Stomach (tissue), 9 donors: ENCODE results near the gene NPAS3. TPM values are rescaled to one million over a fixed set of nuclear protein-coding genes. Genes with fewer than 3 reads are reported as not detected.

ENCODE experiments used
- DNase-seq, 2 donors: peaks; one replicate each; pipeline versions ENCODE4 v3.0.0 to v3.0.0-alpha.2; 2013 to 2019
- H3K27ac ChIP-seq, 5 donors: fragments of 200-600 bp in 4 of 5; sonication (generic) in 4 of 5; one replicate each; pipeline ENCODE4 v1.5.1; 2013 to 2019; ENCODE audit warnings: mild to moderate bottlenecking in 1 of 5, moderate library complexity in 1 of 5
- H3K27me3 ChIP-seq, 3 donors: fragments of 200-600 bp; sonication (generic); one replicate each; pipeline ENCODE4 v1.5.1; 2017 to 2019; ENCODE audit warnings: mixed run types in 1 of 3
- H3K36me3 ChIP-seq, 4 donors: fragments of 200-600 bp; sonication (generic); 1 replicate in 3 of 4; 2 replicates in 1 of 4; pipeline ENCODE4 v1.5.1; 2016 to 2019
- H3K4me1 ChIP-seq, 4 donors: fragments of 200-600 bp; sonication (generic); one replicate each; pipeline ENCODE4 v1.5.1; 2016 to 2019
- H3K4me3 ChIP-seq, 4 donors: fragments of 200-600 bp; sonication (generic) in 3 of 4; one replicate each; pipeline ENCODE4 v1.5.1; 2016 to 2019; ENCODE audit warnings: mild to moderate bottlenecking in 1 of 4
- H3K9me3 ChIP-seq, 4 donors: fragments of 200-600 bp; sonication (generic); one replicate each; pipeline ENCODE4 v1.5.1; 2016 to 2019
- CTCF ChIP-seq, 7 experiments: fragments of 450-650 bp in 4 of 7; fragments of 200-600 bp in 3 of 7; sonication (generic) in 3 of 7; IDR thresholded peaks; one replicate each; pipeline ENCODE4 v1.5.1; 2016 to 2019; ENCODE audit warnings: antibody characterized with exemption in 7 of 7, control low read depth in 2 of 7, mild to moderate bottlenecking in 1 of 7
- EP300 ChIP-seq: sonication (generic); formaldehyde crosslinking; IDR thresholded peaks from one replicate; pipeline ENCODE4 v1.6.1; 2017; ENCODE audit warnings: antibody characterized with exemption
- POLR2A ChIP-seq, 4 donors: fragments of 450-650 bp; IDR thresholded peaks; one replicate each; pipeline ENCODE4 v1.6.1; 2016; ENCODE audit warnings: antibody characterized with exemption in 4 of 4, control low read depth in 2 of 4, mild to moderate bottlenecking in 1 of 4, moderate library complexity in 1 of 4
- POLR2AphosphoS5 ChIP-seq, 3 donors: sonication (generic); formaldehyde crosslinking; IDR thresholded peaks; one replicate each; pipeline ENCODE4 v1.6.1; 2016; ENCODE audit warnings: antibody characterized with exemption in 3 of 3
- WGBS, 5 donors: extraction: QIAGEN DNeasy Blood & Tissue Kit in 3 of 5; methylation state at CpG; one replicate each; pipeline versions ENCODE4 v1.1.5 to v1.1.7; 2013 to 2018; 5-methylcytosine and 5-hydroxymethylcytosine counted together
- intact Hi-C: fragments of 100-400 bp; cut with DNase I; formaldehyde crosslinking; loops from one replicate; pipeline ENCODE4 v1.15.1; 2023; ENCODE audit warnings: low total_unique reads
- polyA plus RNA-seq, 3 donors: library from polyadenylated mRNA; stranded (reverse); fragments of 200-250 nt; gene quantifications; one replicate each; pipeline ENCODE4 v1.2.3, GENCODE V29; 2013
- total RNA-seq, 5 donors: library from RNA; depleted of rRNA; stranded (reverse); fragments of >200 nt; gene quantifications; one replicate each; pipeline versions ENCODE4 v1.1.0 to v1.2.3, GENCODE V29; 2014 to 2016
- donor health status: healthy with polysubstance abuse.
- donor health status: Bipolar disorder and iron deficiency.
- donor health status: healthy.

The NPAS3 gene
- total and polyA plus RNA-seq, 8 donors = under 0.01 to 7.9 (median 0.76) TPM; not detected in 1

GRCh38 chr14:33661101-33661500 is 722.4 kb downstream of the NPAS3 start:
- 85 to 95% (median 89%) methylated on average over 3 of the region's 3 CpGs for WGBS, 5 donors
- intact Hi-C loops = no loop called here
- no peak for TF ChIP-seq POLR2AphosphoS5 (IDR thresholded peaks at IDR 0.05)
- TF ChIP-seq POLR2A (IDR thresholded peaks at IDR 0.05) = no peak
- no peak for TF ChIP-seq CTCF (IDR thresholded peaks at IDR 0.05)
- TF ChIP-seq EP300 = no peak

GRCh38 chr14:33668066-33668465 is 729.4 kb downstream of the NPAS3 start:
- WGBS, 5 donors = 74 to 96% (median 90%) methylated on average over 4 of the region's 4 CpGs
- H3K27me3 ChIP-seq = no peaks in the 10 kb centered on the region
- intact Hi-C loops = no loop called here
- peaks cover 0 to 9% (median 0%) of the 10 kb centered on the region in 4 donors for H3K9me3 ChIP-seq
- no peak overlapping the region for H3K4me3 ChIP-seq
- no peak overlapping the region for H3K27ac ChIP-seq
- no peak for TF ChIP-seq EP300
- no peak for TF ChIP-seq POLR2AphosphoS5 (IDR thresholded peaks at IDR 0.05)
- TF ChIP-seq CTCF (IDR thresholded peaks at IDR 0.05) = no peak
- no peak for TF ChIP-seq POLR2A (IDR thresholded peaks at IDR 0.05)
- no peaks in the 10 kb centered on the region for H3K4me1 ChIP-seq
- DNase-seq = no peak
- H3K36me3 ChIP-seq = no peaks in the 10 kb centered on the region

More at GRCh38 chr14:33661101-33661500, 722.4 kb downstream of the NPAS3 start:
- no peaks in the 10 kb centered on the region for H3K27me3 ChIP-seq
- no peaks in the 10 kb centered on the region for H3K4me1 ChIP-seq
- no peak for DNase-seq
- no peaks in the 10 kb centered on the region for H3K36me3 ChIP-seq
- no peak overlapping the region for H3K4me3 ChIP-seq
- H3K9me3 ChIP-seq = peaks cover 0 to 9% (median 0%) of the 10 kb centered on the region in 4 donors
- H3K27ac ChIP-seq = no peak overlapping the region

DNA sequence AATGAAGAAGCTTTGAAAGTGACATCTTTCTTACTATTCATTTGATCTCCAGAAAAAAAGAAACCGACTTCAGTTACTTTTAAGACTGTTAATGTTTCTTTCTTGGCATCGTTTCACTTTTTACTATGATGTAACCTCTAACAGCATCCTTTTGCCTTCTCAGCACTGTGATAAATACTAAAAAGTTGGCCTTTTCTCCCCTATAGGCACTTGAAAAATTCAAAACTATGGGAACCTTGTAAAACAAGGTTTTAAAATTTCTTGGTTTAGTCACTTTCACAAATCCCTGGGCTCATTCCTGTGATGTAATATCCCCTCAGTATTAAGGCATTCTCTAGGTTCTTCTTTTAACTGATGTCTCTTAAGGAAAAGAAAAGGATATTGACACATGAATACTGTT is 730.4 kb downstream of the NPAS3 start:
- H3K4me3 ChIP-seq = no peak overlapping the region
- no peaks in the 10 kb centered on the region for H3K4me1 ChIP-seq
- H3K27me3 ChIP-seq = no peaks in the 10 kb centered on the region
- 75 to 82% (median 77%) methylated on average over 2 of the region's 2 CpGs for WGBS, 5 donors
- no peak for DNase-seq
- intact Hi-C loops = no loop called here
- H3K9me3 ChIP-seq = peaks cover 0 to under 1% (median 0%) of the 10 kb centered on the region in 4 donors
- TF ChIP-seq EP300 (no peak), POLR2A (IDR thresholded peaks at IDR 0.05) (no peak), CTCF (IDR thresholded peaks at IDR 0.05) (no peak), POLR2AphosphoS5 (IDR thresholded peaks at IDR 0.05) (no peak)
- H3K27ac ChIP-seq = no peak overlapping the region
- no peaks in the 10 kb centered on the region for H3K36me3 ChIP-seq

DNA sequence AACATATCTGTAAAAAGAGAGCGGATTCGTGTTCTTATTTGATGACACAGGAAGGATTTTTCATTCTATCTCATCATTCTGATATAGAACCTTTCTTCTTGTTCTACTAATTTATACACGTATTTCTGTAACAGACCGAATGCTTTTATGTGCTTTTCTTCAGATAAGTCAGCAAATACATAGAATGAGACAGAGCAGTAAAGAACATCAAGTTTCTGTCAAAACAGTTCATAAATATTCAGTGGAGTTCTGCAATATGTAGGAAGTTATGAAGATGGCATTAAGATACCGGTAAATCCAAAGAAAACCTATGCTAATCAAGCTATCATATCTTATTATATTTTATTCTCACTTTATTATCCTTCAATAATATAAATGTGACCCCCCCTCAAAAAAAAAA is 731.6 kb downstream of the NPAS3 start:
- H3K4me3 ChIP-seq = no peak overlapping the region
- 92 to 96% (median 93%) methylated on average over 5 of the region's 5 CpGs for WGBS, 5 donors

More for the DNA sequence above, 731.6 kb downstream of the NPAS3 start:
- intact Hi-C loops = no loop called here
- no peak overlapping the region for H3K27ac ChIP-seq
- DNase-seq = no peak
- TF ChIP-seq POLR2AphosphoS5 (IDR thresholded peaks at IDR 0.05) (no peak), CTCF (IDR thresholded peaks at IDR 0.05) (no peak)
- no peaks in the 10 kb centered on the region for H3K27me3 ChIP-seq
- no peaks in the 10 kb centered on the region for H3K4me1 ChIP-seq
- no peaks in the 10 kb centered on the region for H3K9me3 ChIP-seq
- H3K36me3 ChIP-seq = no peaks in the 10 kb centered on the region
